Stimulated activated CD8-positive, alpha-beta memory T cell treated with anti-CD3 and anti-CD28 coated beads, Interleukin-15, amount 100 ng/mL, for 1 hour (primary cell): Measurements from ENCODE around the gene CARD9.

Experiments
- DNase-seq: peaks from one replicate; pipeline ENCODE4 v3.0.0-alpha.2; 2020; ENCODE audit warnings: low read depth

CARD9 gene

DNA sequence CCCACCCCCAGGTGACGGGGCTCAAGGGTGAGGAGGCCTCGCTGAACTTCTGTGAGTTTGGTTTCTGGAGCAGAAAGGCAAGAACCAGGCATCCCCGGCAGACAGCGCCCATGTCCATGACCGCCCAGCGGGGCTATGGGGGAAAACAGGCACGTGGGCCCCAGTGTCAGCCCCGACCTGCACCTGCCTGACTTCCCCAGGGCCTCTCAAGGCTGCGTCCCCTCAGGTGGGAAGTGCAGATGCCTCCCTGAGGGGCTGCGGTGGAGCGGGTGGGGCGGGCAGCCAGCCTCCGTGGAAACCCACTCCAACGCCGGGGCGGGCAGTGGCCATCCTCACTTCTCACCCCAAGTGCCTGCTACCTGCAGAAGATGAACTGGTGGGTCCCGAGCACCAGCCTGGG, 6.9 kb upstream of the CARD9 start:
- DNase-seq = no peak

GRCh38 chr9:136379891-136380290, 6.4 kb upstream of the CARD9 start:
- no peak for DNase-seq

DNA sequence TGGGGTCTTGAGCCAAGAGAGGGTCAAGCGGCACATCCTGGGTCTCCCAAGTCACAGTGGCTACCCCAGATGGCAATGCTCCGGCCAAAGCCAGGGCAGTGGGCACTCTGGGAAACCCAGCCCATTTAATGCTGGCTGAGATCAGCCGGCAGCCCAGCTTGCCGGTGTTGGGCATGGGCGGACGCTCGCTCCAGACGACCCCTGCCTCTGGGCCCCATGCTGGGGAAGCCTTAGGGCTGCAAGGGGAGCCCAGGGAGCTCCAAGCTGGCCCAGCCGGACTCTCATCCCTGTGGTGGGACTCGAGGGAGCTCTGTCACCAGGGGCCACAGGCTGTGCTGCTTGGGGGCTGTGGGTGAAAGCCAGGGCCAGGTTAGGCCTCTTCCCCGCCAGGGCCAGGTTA, 5.9 kb upstream of the CARD9 start:
- no peak for DNase-seq

DNA sequence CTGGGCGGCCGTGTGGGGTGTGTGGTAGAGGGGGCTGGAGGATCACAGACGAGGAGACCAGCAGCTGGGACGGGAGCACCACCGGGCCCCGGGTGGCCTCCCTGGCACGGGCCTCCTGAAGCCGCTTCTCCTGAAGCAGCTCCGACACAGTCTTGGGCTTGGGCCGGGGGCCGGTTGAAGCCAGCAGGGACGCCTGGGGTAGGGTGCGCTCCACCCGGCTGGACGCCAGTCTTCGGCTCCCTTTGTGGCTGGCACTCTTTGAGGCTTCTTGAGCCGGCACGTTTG, 5.5 kb upstream of the CARD9 start:
- no peak for DNase-seq

DNA sequence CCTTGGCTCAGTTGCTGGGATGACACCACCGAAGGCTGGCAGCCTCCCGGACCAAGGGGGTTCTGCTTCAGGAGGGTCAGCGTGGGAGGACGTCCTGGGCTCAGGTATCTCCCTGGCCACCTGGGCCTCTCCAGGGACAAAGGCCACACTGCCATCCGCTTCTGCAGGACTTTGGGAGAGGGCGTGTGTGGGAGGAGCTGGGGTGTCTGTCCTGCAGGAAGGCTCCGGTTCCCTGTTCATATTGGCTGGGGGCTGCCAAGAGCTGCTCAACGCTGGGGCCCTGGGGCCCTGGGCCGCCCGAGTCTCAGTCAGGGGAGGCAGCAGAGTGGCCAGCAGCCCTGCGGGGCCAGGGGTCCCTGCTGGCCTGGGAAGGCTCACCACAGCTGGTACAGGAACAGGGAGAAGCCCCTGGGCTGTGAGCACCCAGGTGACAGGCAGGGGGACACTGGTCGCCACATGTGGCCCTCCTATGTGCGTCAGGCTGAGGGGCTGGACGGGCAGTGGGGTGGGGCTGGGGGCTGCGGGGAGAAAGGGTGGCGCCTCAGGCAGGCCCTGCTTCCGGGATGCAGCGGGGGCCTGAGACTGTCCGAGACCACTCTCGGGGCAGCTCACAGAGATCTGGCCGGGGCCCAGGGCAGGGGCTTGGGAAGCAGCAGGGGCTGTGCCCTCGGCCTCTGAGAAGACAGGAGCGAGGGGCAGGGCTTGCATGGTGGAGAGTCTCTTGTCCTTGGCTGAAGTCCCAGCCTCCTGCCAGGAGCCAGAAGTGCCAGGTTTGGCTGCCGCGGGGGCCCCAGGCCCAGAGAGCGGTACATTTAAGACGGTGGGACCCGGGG, 4.9 kb upstream of the CARD9 start:
- DNase-seq = no peak

DNA sequence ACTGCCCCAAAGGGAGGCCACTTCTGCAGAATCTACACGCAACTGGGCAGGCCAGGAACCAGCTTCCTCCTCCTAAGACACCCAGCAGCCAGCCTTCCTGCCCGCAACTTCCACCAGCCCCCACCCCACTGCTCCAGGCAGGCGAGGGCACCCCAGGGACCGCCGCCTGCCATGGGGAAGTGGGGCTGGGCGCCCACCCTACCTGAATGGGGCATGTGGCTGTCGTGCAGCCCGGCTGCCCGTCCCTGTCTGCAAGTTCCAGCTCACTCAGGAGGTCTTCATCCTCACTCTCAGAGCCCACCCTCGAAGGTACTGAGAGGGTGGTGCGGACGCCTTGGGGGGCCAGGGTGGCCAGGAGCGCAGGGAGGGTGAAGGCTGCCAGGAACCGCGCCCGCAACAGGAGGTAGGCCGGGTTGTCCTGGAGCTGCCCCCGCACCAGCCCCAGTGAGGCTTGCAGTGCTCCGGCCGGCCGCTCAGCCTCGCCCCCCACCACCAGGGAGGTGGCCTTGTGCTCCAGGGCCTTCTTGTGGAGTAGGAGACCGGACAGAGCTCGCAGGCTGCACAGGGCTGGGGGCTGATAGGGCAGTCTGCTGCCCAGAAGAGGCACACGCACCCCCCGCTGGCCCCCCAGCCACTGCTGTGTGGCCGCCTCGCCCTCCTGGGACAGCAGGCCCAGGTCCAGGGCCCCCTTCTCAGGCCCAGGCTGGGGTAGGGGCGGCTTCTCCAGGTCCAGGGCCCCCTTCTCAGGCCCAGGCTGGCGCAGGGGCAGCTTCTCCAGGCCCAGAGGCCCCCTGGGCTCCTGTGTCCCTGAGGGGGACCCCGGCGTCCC, 4.1 kb upstream of the CARD9 start:
- no peak for DNase-seq

DNA sequence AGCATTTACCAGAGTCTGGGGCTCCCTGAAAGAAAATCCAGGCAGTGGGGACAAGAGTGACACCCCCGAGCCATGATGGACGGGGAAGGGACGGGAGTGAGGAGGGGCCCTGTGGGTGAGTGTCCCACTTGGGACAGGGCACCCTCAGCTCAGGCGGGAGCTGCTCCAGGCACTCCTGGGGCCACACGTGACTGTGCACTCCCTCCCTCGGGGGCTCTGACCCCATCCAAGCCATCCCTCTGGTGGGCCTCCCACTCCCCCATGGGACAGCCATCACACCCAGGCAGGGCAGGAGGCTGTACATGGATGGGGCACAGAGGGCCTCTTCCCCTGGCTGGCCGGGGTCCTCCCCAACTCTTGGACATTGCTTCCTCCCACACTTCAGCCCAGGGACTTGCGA, 3.0 kb upstream of the CARD9 start:
- no peak for DNase-seq

DNA sequence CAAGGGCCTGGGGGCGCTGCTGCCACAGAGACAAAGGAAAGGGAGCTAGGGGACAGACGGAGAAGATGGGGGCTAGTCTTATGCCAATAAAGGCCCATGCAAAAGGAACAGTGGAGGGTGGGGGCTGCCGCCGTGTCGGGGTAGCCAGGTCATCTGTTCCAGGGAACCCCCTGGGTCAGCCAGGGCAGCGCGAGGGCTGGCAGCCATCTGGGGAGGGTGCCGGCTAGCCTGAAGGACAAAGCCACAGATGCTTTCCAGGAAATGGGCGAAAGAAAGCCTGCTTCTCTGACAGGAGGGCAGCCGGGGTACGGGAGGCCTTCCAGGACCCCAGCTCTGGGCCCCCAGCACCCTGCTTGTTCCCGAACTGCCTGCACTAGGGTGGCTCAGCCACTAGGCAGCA, 1.6 kb upstream of the CARD9 start:
- no peak for DNase-seq

DNA sequence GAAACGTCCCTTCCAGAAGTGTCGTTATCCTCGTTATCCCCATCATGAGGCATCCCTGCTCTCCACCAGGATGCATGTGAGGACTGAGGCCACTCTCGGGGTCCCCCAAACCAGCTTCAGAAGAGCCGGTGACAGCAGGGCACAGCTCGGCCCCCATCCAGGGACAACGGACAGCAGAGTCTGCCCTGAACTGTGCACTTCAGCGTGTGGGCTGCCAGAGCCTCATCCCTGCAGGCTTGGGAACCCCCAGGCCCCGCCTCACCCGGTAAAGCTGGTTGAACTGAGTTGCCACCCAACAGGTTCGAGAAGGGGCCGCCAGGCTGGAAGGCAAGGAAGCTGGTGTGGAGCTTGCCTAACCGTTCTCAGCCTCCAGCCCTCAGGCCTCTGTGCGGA, 710 bp upstream of the CARD9 start:
- DNase-seq = no peak

GRCh38 chr9:136372561-136373299, 739 bp downstream of the CARD9 start:
- DNase-seq = no peak

GRCh38 chr9:136372006-136372405, 1.5 kb downstream of the CARD9 start:
- DNase-seq = no peak

DNA sequence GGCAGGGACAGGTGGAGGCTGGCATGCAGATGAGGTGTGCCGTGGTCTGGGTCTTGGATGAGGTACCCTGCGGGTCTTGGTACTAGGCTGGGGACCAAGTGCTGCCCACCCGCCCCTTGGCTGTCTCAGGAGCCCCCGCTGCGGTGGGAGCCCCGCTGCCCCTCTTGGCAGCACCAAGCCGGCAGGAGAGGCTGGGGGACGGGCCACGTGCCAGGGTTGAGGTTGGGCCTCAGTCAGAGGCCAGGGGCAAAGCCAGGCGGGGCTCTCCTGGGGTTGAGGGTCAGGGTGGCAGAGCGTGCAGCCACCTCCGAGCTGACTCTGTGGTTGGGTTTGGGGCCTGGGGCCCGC, 2.0 kb downstream of the CARD9 start:
- no peak for DNase-seq

DNA sequence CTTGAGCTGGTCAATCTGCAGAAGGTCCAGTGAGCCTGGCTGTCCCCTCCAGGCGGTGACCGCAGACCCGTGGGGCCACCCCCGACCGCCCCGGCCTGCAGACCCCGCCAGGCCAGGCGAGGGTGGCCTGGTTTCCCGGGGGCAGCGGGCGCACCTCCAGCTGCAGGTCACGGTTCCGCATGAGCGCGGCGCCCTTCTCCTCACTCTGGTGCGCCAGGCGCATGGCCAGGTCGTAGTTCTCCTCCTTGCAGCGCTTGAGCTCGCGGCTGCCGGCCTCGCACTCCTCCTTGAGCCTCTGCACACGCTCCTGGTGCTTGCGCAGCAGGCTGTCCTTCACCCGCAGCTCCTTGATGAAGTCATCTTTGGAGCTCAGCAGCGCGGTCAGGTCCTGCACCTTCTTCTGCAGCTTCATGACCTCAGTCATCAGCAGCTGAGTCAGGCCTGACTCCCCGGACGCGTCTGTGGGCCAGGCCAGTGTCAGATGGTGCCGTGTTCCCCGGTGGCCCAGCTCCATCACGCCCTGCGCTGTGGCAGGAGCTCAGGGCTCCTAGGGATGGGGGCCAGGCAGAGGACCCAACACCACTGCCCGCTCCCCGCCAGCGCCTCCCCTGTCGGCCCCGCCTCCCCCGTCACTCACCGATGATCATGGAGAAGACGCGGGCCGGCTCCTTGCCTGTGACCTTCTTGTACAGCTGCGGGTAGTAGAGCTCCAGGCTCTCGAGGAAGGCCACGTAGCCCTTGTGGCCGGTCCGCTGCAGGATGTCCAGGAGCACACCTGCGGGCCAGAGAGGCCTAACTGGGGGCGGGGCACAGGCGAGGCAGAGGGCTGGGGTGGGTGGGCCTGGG, 2.6 kb downstream of the CARD9 start:
- DNase-seq = no peak

GRCh38 chr9:136370037-136370436, 3.4 kb downstream of the CARD9 start:
- DNase-seq = no peak

- no peak for DNase-seq
These were observed 5.3 kb downstream of the CARD9 start for GRCh38 chr9:136368190-136368589.

- no peak for DNase-seq
These were observed 5.9 kb downstream of the CARD9 start for GRCh38 chr9:136367296-136368145.

DNA sequence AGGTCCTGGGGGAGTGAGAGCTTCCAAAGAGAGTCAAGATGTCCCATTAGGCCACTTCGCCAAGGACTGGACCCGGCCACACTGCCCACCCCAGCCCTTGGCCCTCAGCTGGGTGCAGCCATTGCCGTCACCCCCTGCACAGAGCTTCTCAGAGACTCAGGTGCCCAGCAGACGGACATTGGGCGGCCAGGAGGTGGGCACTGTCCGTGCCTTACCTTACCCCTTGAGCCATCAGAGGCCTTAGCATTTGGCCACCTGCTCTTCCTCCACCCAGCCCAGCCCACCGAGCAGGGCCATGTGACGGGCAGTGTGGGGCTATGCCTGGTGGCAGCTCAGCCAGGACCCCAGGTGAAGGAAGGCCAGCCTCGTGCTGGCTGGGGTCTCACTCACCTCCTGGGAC, 6.6 kb downstream of the CARD9 start:
- no peak for DNase-seq

DNA sequence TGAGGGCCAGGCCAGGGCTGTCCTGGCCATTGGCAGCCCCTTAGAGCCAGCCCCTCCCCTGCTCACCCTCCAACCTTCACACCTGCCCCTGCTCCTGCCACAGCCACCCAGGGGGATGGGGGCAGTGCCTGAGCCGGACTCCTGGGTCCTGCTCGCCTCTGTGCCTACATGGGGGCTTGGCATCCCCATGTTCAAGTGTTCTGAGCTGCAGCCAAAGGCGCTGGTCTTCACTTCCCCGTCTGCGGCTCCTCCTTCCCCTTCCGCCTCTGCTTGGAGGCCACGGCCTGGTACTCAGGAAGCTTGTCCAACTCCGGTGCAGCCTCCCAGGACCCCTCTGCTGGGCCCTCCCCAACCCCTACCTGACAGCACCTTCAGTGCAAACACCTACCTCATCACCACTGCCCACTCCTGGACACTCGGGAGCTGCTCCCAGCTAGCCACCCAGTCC, 7.7 kb downstream of the CARD9 start:
- DNase-seq = no peak

GRCh38 chr9:136364942-136365774, 8.3 kb downstream of the CARD9 start:
- DNase-seq = no peak
